Choroid plexus epithelial cell (primary cell): ENCODE data around the gene SLC12A1.

Experiments
- DNase-seq: peaks from one replicate; pipeline ENCODE4 v3.0.0-alpha.2; 2010; ENCODE audit warnings: low read depth
- H3K4me3 ChIP-seq: 2 replicates; pipeline ENCODE4 v1.5.1; 2011; ENCODE audit warnings: low read depth, mild to moderate bottlenecking, control low read depth, low read length, moderate library complexity
- CTCF ChIP-seq: conservative IDR thresholded peaks from 2 replicates; pipeline ENCODE4 v1.5.1; 2011; ENCODE audit warnings: low read depth, mild to moderate bottlenecking, control low read depth, inconsistent platforms, low read length, moderate library complexity

Gene SLC12A1

GRCh38 chr15:48177766-48178647 is 28.1 kb upstream of the SLC12A1 start, which contains the start of gene MYEF2:
Gene MYEF2 (minus strand): TSS chr15:48178295. CDS start chr15:48178237, 58 bp downstream.
- peak within 1 kb of the TSS; percentile 66 for H3K4me3 ChIP-seq
- DNase-seq = peak; percentile 73
- no peak for TF ChIP-seq CTCF

GRCh38 chr15:48178648-48178931 is 27.5 kb upstream of the SLC12A1 start:
- H3K4me3 ChIP-seq = peak overlapping the region; percentile 66
- DNase-seq = no peak
- TF ChIP-seq CTCF = no peak

GRCh38 chr15:48182749-48183148 is 23.4 kb upstream of the SLC12A1 start:
- TF ChIP-seq CTCF = no peak
- no peak overlapping the region for H3K4me3 ChIP-seq
- no peak for DNase-seq

GRCh38 chr15:48185529-48185928 is 20.6 kb upstream of the SLC12A1 start:
- H3K4me3 ChIP-seq = no peak overlapping the region
- DNase-seq = peak; percentile 24
- no peak for TF ChIP-seq CTCF

GRCh38 chr15:48186271-48186670 is 19.8 kb upstream of the SLC12A1 start:
- DNase-seq = no peak
- no peak overlapping the region for H3K4me3 ChIP-seq
- TF ChIP-seq CTCF = no peak

GRCh38 chr15:48190932-48191573 is 15.0 kb upstream of the SLC12A1 start:
- peak; percentile 79 for DNase-seq

More at GRCh38 chr15:48190932-48191573, 15.0 kb upstream of the SLC12A1 start:
- peak overlapping the region; percentile 8 for H3K4me3 ChIP-seq
- no peak for TF ChIP-seq CTCF
